NCI-H345 (cell line): ENCODE data around the gene LGALS9B.
"Not testable (repeated sequence)": the region's sequence is repeated elsewhere in the genome, so short reads cannot be mapped to it uniquely, and the experiment has no call there.

Experiments
- DNase-seq: peaks from one replicate; lab custom pipeline; 2025; lab: John Stamatoyannopoulos, UW

The LGALS9B gene

GRCh38 chr17:20467447-20467846, at the start of gene LGALS9B:
TSS of gene LGALS9B (minus strand) at chr17:20467539. CDS start at chr17:20467470, 69 bp downstream.
- not testable (repeated sequence) for DNase-seq

- DNase-seq, result not testable (repeated sequence)
Observed at GRCh38 chr17:20516986-20517385, 49.6 kb upstream of the LGALS9B start.

GRCh38 chr17:20515099-20515498, 47.8 kb upstream of the LGALS9B start:
- not testable (repeated sequence) for DNase-seq

GRCh38 chr17:20513539-20513938, 46.2 kb upstream of the LGALS9B start:
- DNase-seq, result not testable (repeated sequence)

- DNase-seq, result not testable (repeated sequence)
Observed at GRCh38 chr17:20512378-20512777, 45.0 kb upstream of the LGALS9B start.

DNA sequence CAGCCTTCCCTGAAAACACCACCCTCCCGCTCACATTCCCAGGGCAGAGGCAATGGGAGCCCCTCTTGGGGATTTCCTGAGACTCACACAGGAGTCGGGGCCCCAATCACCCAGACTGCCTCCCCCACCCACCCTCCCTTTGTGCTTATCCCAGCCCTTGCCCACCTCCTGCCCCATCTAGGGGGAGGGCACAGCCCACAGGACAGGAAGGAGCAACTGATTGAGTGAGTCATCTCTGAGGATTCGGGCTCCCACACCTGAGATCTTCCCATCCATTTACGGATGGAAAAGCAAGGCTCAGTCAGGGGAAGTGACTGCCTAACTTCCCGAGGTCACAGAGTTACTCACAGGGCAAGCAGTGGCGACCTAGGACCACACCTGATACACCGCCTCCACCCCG, 44.4 kb upstream of the LGALS9B start:
- not testable (repeated sequence) for DNase-seq

- not testable (repeated sequence) for DNase-seq
Observed at GRCh38 chr17:20505333-20505732, 38.0 kb upstream of the LGALS9B start.

- DNase-seq, result not testable (repeated sequence)
Observed at GRCh38 chr17:20504388-20505066, 37.2 kb upstream of the LGALS9B start.

- not testable (repeated sequence) for DNase-seq
Observed at GRCh38 chr17:20501896-20502295, 34.6 kb upstream of the LGALS9B start.

DNA sequence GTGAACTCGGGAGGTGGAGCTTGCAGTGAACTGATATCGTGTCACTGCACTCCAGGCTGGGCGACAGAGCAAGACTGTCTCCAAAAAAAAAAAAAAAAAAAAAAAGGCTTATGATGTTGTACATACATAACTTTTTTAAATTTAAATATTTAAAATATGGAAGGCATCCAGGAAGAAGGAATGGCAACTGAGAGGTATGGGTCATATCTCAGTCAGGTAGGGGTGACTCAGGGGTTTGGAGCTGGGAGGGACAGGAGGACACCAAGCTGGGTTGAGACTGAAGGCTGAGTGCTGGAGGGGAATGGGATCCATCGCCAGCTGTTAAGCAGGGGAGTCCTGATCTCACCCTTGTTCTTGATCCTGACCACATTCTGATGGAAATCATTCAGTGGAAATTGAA, 33.0 kb upstream of the LGALS9B start:
- not testable (repeated sequence) for DNase-seq

GRCh38 chr17:20495420-20495819, 28.1 kb upstream of the LGALS9B start:
- not testable (repeated sequence) for DNase-seq

GRCh38 chr17:20494735-20495134, 27.4 kb upstream of the LGALS9B start:
- DNase-seq, result not testable (repeated sequence)

DNA sequence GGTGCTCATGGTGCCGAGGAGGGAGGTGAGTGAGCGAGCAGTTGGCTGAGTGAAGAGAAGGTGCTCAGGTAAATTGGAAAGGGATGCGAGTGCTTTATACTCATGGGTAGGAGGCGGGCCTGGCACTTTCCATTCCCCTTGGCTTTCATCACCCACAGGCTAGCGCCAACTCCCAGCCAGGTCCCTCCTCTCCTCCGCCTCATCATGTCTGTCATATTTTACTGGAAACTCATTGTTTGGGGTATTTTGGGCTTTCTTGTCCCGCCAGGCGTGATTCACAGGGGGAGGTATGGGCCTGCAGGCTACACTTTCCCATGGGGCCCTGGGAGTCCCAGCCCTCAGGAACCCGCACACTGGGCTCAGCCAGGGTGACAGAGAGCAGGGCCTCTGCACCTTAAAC, 26.8 kb upstream of the LGALS9B start:
- not testable (repeated sequence) for DNase-seq

DNA sequence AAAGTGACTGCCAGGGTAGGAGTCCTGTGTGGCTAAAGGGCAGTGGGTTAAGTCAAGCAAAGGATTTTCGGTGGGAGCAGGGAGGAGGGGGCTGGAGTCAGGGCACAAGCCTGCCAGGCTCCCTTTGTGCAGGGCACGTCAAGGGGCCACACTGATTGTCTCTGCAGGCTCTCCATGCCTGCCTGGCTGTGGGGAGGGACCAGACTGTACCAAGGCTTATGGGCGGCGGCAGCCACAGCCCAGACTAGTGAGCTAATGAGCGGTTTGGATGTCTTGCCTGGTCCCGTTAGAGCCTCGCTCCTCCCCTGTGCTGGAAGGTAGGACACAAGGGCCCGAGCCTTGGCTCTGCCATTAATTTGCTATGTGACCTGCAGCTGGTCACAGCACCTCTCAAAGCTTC, 25.6 kb upstream of the LGALS9B start:
- DNase-seq, result not testable (repeated sequence)

- DNase-seq, result not testable (repeated sequence)
Observed at GRCh38 chr17:20492099-20492498, 24.8 kb upstream of the LGALS9B start.

GRCh38 chr17:20484930-20485329, 17.6 kb upstream of the LGALS9B start:
- not testable (repeated sequence) for DNase-seq

GRCh38 chr17:20479889-20480591, 12.7 kb upstream of the LGALS9B start:
- not testable (repeated sequence) for DNase-seq

GRCh38 chr17:20477398-20478071, 10.2 kb upstream of the LGALS9B start:
- DNase-seq, result not testable (repeated sequence)

DNA sequence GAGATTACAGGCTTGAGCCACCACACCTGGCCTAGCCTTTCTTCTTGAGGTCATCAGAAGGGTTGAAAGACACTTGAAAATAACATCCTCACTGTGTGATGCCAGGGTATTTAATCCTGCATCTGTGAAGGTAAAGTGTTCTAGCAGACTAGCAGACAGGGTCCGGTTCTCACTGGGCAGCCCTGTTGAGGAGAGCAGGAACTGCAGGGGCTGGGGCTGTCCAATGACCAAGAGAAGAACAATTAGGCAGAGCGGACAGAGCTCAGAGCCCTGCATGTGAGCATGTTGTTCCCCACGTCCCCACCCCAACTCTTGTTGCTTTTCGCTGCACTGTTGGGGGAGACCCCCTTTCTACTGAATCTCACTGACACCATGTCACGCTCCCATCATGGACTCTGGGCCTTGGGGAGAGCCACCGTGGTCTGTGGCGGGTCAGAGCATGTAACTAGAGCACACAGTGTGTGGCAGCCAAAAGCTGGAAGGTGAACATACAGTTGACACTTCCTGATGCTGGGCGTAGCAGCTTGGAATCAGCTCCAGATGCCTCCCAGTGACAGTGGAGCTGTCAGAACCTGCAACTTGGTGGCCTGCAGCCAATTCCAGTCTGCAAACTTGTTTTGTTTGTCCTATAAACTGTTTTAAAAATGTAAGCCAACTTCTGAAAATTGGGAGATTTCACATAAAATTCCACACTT, 7.9 kb upstream of the LGALS9B start:
- not testable (repeated sequence) for DNase-seq

DNA sequence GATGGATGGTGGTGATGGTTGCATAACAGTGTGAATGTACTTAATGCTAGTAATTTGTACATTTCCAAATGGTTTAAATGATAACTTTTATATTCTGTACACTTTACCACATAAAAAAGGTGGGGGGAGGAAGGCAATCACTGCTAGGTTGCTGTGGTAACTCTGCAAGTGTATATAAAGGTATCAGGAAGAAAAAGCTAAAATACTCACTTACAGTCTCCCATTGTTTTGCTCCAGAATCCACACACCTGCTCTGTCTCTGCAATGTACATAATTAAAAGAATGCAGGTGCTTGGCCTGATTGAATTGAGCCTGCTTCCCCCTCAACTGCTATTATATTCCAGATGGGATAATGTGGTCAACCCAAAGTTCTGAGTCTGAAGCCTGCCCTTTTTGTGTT, 6.7 kb upstream of the LGALS9B start:
- not testable (repeated sequence) for DNase-seq

DNA sequence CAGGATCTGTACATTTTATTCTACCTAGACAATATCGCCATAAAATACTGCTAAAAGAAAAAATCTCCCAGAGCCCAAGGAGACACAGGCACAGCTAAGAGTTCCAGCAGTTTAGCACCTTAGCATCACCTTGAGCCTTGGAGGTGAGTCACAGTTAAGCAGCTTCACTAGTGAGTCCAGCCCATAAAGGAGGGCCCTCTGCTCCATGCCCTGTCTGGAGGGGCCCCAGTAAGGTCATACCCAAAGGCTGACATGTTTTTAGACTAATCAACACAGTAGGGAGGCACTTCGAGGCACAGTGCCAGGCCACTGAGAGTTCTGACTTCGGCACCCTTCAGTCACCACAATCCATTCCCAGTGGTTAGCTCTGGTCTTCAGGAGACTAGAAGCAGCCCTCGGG, 2.6 kb upstream of the LGALS9B start:
- not testable (repeated sequence) for DNase-seq

GRCh38 chr17:20469107-20469506, 1.8 kb upstream of the LGALS9B start:
- not testable (repeated sequence) for DNase-seq
